Measurements from ENCODE around the gene TMA7. TPM values are rescaled to one million over a fixed set of nuclear protein-coding genes. Genes with fewer than 3 reads are reported as not detected.

The TMA7 gene
- total and polyA plus RNA-seq, 2 donors (not counting 1 experiment from before 2014, with no cell fraction given): 306 to 337 TPM

GRCh38 chr3:48435774-48436476 is 4.1 kb upstream of the TMA7 start:
- Histone ChIP-seq H3K4me2 (ENCODE audit: extremely low read depth, insufficient read depth, low read length) (no peak overlapping the region), H3K4me1 (ENCODE audit: control insufficient read depth, extremely low read depth, insufficient read depth, low read length) (peaks cover 10% of the 10 kb centered on the region), H3K9me3 (ENCODE audit: control insufficient read depth, insufficient read depth, low read depth, low read length) (no peaks in the 10 kb centered on the region), H3K4me3 (replicated peaks in 1 of 4; ENCODE audit: control extremely low read depth in 1 of 4, insufficient read depth in 1 of 4, low read depth in 3 of 4, low read length in 4 of 4) (no peak overlapping the region), H3K79me2 (ENCODE audit: control insufficient read depth, insufficient read depth, low read length) (peaks cover 10% of the 10 kb centered on the region), H3K36me3 (ENCODE audit: control insufficient read depth, insufficient read depth, low read length) (peaks cover 7% of the 10 kb centered on the region), H2AFZ (ENCODE audit: low read length) (no peak overlapping the region), H3K27me3 (ENCODE audit: control insufficient read depth, insufficient read depth, low read length) (no peaks in the 10 kb centered on the region), H4K20me1 (ENCODE audit: control insufficient read depth, extremely low read depth, insufficient read depth, low read length) (no peaks in the 10 kb centered on the region), H3K27ac (ENCODE audit: insufficient read depth, low read length) (no peak overlapping the region), H3K9ac (ENCODE audit: insufficient read depth, low read length) (no peak overlapping the region)
- TF ChIP-seq, protein P1, sequence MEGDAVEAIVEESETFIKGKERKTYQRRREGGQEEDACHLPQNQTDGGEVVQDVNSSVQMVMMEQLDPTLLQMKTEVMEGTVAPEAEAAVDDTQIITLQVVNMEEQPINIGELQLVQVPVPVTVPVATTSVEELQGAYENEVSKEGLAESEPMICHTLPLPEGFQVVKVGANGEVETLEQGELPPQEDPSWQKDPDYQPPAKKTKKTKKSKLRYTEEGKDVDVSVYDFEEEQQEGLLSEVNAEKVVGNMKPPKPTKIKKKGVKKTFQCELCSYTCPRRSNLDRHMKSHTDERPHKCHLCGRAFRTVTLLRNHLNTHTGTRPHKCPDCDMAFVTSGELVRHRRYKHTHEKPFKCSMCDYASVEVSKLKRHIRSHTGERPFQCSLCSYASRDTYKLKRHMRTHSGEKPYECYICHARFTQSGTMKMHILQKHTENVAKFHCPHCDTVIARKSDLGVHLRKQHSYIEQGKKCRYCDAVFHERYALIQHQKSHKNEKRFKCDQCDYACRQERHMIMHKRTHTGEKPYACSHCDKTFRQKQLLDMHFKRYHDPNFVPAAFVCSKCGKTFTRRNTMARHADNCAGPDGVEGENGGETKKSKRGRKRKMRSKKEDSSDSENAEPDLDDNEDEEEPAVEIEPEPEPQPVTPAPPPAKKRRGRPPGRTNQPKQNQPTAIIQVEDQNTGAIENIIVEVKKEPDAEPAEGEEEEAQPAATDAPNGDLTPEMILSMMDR (conservative IDR thresholded peaks at IDR 0.05 in 1 of 2, IDR thresholded peaks at IDR 0.05 in 1 of 2; ENCODE audit: low read depth in 1 of 2, low read length in 2 of 2): peak; percentile 99
- no peak for TF ChIP-seq EZH2 (IDR thresholded peaks at IDR 0.05; ENCODE audit: low read length, missing control alignments)
- DNase-seq (ENCODE audit: low read depth in 2 of 2): peak; percentile 65 to 85

DNA sequence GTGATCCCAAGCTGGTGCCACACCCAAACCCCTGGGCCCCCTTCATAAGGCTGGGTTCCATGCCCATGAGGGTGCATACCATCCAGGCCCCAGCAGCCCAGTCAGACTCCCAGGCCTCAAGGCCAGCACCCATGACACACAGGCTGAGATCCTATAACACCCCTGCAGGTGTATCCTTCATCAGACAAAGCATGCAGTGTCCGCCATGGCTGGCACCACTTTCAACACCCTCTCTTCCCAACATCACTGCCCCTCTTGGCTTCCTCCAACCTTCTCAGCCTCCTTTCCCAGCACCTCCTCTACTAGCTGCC is 3.6 kb upstream of the TMA7 start:
- H3K9me3 ChIP-seq (ENCODE audit: control insufficient read depth, insufficient read depth, low read depth, low read length): no peaks in the 10 kb centered on the region
- H3K4me1 ChIP-seq (ENCODE audit: control insufficient read depth, extremely low read depth, insufficient read depth, low read length): peaks cover 12% of the 10 kb centered on the region
- TF ChIP-seq, protein P1 (conservative IDR thresholded peaks at IDR 0.05 in 1 of 2, IDR thresholded peaks at IDR 0.05 in 1 of 2; ENCODE audit: low read depth in 1 of 2, low read length in 2 of 2): no peak
- TF ChIP-seq EZH2 (IDR thresholded peaks at IDR 0.05; ENCODE audit: low read length, missing control alignments): no peak
- peaks cover 7% of the 10 kb centered on the region for H3K36me3 ChIP-seq (ENCODE audit: control insufficient read depth, insufficient read depth, low read length)
- peaks cover under 1% of the 10 kb centered on the region for H4K20me1 ChIP-seq (ENCODE audit: control insufficient read depth, extremely low read depth, insufficient read depth, low read length)
- no peak overlapping the region for H3K4me3 ChIP-seq (replicated peaks in 1 of 4; ENCODE audit: control extremely low read depth in 1 of 4, insufficient read depth in 1 of 4, low read depth in 3 of 4, low read length in 4 of 4)
- H3K27ac ChIP-seq (ENCODE audit: insufficient read depth, low read length): no peak overlapping the region
- no peak overlapping the region for H3K4me2 ChIP-seq (ENCODE audit: extremely low read depth, insufficient read depth, low read length)
- H3K9ac ChIP-seq (ENCODE audit: insufficient read depth, low read length): no peak overlapping the region
- H3K79me2 ChIP-seq (ENCODE audit: control insufficient read depth, insufficient read depth, low read length): peaks cover 14% of the 10 kb centered on the region
- H2AFZ ChIP-seq (ENCODE audit: low read length): no peak overlapping the region
- DNase-seq (ENCODE audit: low read depth in 2 of 2): no peak
- no peaks in the 10 kb centered on the region for H3K27me3 ChIP-seq (ENCODE audit: control insufficient read depth, insufficient read depth, low read length)

DNA sequence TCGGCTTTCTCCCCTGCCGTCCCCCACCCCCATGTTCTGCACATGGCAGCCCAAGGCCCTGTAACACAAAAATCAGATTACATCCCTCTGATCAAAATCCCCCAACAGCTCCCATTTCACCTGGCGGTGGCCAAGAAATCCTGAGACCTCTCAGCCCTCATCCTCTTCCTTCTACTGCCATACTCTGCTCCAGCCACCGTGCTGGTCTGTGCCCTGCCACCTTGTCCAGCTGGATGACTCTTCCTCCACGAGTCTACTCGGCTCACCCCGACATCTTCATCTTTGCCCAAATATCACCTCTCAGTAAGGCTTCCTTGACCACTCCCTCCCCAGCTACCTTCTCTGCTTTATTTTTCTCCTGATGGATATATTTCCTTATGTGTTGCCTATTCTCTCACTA is 3.2 kb upstream of the TMA7 start:
- Histone ChIP-seq H3K9me3 (ENCODE audit: control insufficient read depth, insufficient read depth, low read depth, low read length) (no peaks in the 10 kb centered on the region), H3K9ac (ENCODE audit: insufficient read depth, low read length) (no peak overlapping the region), H3K79me2 (ENCODE audit: control insufficient read depth, insufficient read depth, low read length) (peaks cover 19% of the 10 kb centered on the region), H3K4me1 (ENCODE audit: control insufficient read depth, extremely low read depth, insufficient read depth, low read length) (peaks cover 16% of the 10 kb centered on the region), H3K27me3 (ENCODE audit: control insufficient read depth, insufficient read depth, low read length) (no peaks in the 10 kb centered on the region), H3K36me3 (ENCODE audit: control insufficient read depth, insufficient read depth, low read length) (peaks cover 8% of the 10 kb centered on the region), H3K4me2 (ENCODE audit: extremely low read depth, insufficient read depth, low read length) (no peak overlapping the region), H3K27ac (ENCODE audit: insufficient read depth, low read length) (no peak overlapping the region), H3K4me3 (replicated peaks in 1 of 4; ENCODE audit: control extremely low read depth in 1 of 4, insufficient read depth in 1 of 4, low read depth in 3 of 4, low read length in 4 of 4) (no peak overlapping the region), H4K20me1 (ENCODE audit: control insufficient read depth, extremely low read depth, insufficient read depth, low read length) (peaks cover 2% of the 10 kb centered on the region), H2AFZ (ENCODE audit: low read length) (no peak overlapping the region)
- no peak for DNase-seq (ENCODE audit: low read depth in 2 of 2)
- TF ChIP-seq, protein P1 (conservative IDR thresholded peaks at IDR 0.05 in 1 of 2, IDR thresholded peaks at IDR 0.05 in 1 of 2; ENCODE audit: low read depth in 1 of 2, low read length in 2 of 2): no peak
- no peak for TF ChIP-seq EZH2 (IDR thresholded peaks at IDR 0.05; ENCODE audit: low read length, missing control alignments)
